HEK293T (cell line): ENCODE measurements around the gene CCDC43.
"Not testable (repeated sequence)": the region's sequence is repeated elsewhere in the genome, so short reads cannot be mapped to it uniquely, and the experiment has no call there.

Source experiments
- CTCF ChIA-PET: fragments of 350-600 bp; formaldehyde crosslinking; extraction: SDS; loops from one replicate; lab custom pipeline; 2021; ENCODE audit warnings: antibody characterized with exemption, inconsistent platforms; lab: Yijun Ruan, JAX
- POLR2A ChIA-PET: fragments of 350-600 bp; formaldehyde crosslinking; extraction: SDS; loops from one replicate; lab custom pipeline; 2020; ENCODE audit warnings: antibody characterized with exemption, inconsistent platforms; lab: Yijun Ruan, JAX
- DNase-seq: peaks from one replicate; pipeline ENCODE4 v3.0.0; 2012; ENCODE audit warnings: mixed read lengths; ENCODE audit errors: extremely low spot score
- ARNT ChIP-seq: fragments of 450-650 bp; IDR thresholded peaks from 2 replicates; pipeline ENCODE4 v1.6.1; 2017; ENCODE audit warnings: mild to moderate bottlenecking
- BHLHE40 ChIP-seq: fragments of 450-650 bp; IDR thresholded peaks from 2 replicates; pipeline ENCODE4 v1.6.1; 2016; ENCODE audit warnings: mild to moderate bottlenecking, moderate library complexity, borderline replicate concordance
- CTBP1 ChIP-seq: fragments of 450-650 bp; IDR thresholded peaks from 2 replicates; pipeline ENCODE4 v1.6.1; 2016; ENCODE audit warnings: borderline replicate concordance
- ELF4 ChIP-seq: fragments of 450-650 bp; IDR thresholded peaks from 2 replicates; pipeline ENCODE4 v1.6.1; 2017; ENCODE audit warnings: antibody characterized with exemption
- FOXA1 ChIP-seq: fragments of 450-650 bp; IDR thresholded peaks from 2 replicates; pipeline ENCODE4 v1.6.1; 2016; ENCODE audit warnings: mild to moderate bottlenecking
- FOXK2 ChIP-seq: fragments of 450-650 bp; IDR thresholded peaks from 2 replicates; pipeline ENCODE4 v1.6.1; 2016; ENCODE audit warnings: mild to moderate bottlenecking
- FOXM1 ChIP-seq: fragments of 450-650 bp; IDR thresholded peaks from 2 replicates; pipeline ENCODE4 v1.6.1; 2017; ENCODE audit warnings: mild to moderate bottlenecking, borderline replicate concordance
- HDGF ChIP-seq: fragments of 450-650 bp; IDR thresholded peaks from 2 replicates; pipeline ENCODE4 v1.6.1; 2017; ENCODE audit warnings: antibody characterized with exemption, borderline replicate concordance
- L3MBTL2 ChIP-seq: fragments of 450-650 bp; conservative IDR thresholded peaks from 2 replicates; pipeline ENCODE4 v1.6.1; 2016; ENCODE audit warnings: mild to moderate bottlenecking
- LEF1 ChIP-seq: fragments of 450-650 bp; IDR thresholded peaks from 2 replicates; pipeline ENCODE4 v1.6.1; 2017; ENCODE audit warnings: mild to moderate bottlenecking, borderline replicate concordance
- NFRKB ChIP-seq: fragments of 450-650 bp; IDR thresholded peaks from 2 replicates; pipeline ENCODE4 v1.6.1; 2016; ENCODE audit warnings: mild to moderate bottlenecking, moderate library complexity
- SP1 ChIP-seq: fragments of 450-650 bp; IDR thresholded peaks from 2 replicates; pipeline ENCODE4 v1.6.1; 2017
- SUZ12 ChIP-seq: fragments of 450-650 bp; IDR thresholded peaks from 2 replicates; pipeline ENCODE4 v1.6.1; 2016; ENCODE audit warnings: mild to moderate bottlenecking
- TARDBP ChIP-seq: fragments of 450-650 bp; IDR thresholded peaks from 2 replicates; pipeline ENCODE4 v1.6.1; 2016
- ZNF384 ChIP-seq: fragments of 450-650 bp; IDR thresholded peaks from 2 replicates; pipeline ENCODE4 v1.6.1; 2016
- TF ChIP-seq, protein P1 (sequence below): fragments of 450-650 bp; IDR thresholded peaks from 2 replicates; pipeline ENCODE4 v1.6.1; 2016

Gene CCDC43

GRCh38 chr17:44693609-44694008 is 4.0 kb upstream of the CCDC43 start:
- CTCF ChIA-PET = no interaction called here
- no peak for TF ChIP-seq ZNF384
- POLR2A ChIA-PET = no interaction called here
- DNase-seq = no peak

- DNase-seq = peak; percentile 23
- ChIA-PET POLR2A (interaction anchor here (1.2 to 4.9 kb wide), 2 partner anchors 17 to 21 kb away, joined by 4 to 59 read pairs; partner anchors contain the start of gene DBF4B), CTCF (interaction anchor here (0.7 to 1.6 kb wide), 5 partner anchors 10 to 320 kb away, joined by 3 to 4 read pairs (median 4); no protein-coding TSS in a partner anchor)
These were observed 1.2 kb upstream of the CCDC43 start for GRCh38 chr17:44690746-44691306.

DNA sequence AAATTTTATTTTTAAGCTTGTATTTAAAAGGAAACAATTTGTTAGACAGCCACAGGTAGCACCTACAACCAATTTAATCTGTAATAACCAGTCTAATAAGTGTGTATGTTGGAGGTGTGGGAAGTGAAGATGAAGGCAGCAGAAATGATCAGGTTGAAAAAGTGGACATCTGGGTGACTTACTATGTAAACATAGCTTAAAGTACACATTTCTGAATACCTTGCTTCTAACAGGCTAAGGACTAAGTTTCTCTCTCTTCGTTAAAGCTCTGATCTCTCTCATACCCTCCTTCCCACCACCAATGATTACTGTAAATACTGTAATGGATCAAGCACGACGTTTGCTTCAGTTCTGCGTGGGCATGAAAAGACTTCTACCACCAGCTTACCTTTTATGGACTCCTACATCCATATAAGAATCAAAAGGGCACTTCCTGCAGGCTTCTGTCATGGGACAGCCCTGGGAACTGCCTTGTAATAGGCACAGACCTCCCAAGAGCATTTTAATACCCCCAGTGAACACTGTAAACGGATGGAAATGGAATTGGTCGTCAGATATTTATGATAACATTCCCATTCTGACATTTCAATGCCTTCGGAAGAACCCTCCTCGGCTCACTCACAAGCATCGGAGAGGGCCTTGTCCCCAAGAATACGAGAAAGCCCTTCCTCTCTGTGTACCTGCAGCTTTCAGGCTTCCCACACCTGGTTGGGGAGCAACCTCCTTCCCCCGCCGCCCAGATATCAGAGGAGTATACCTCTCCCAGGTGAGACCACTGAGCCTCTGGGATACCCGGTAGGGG is 700 bp downstream of the CCDC43 start:
- no peak for DNase-seq
- CTCF ChIA-PET = interaction anchor here (0.6 to 1.2 kb wide), 3 partner anchors 15 to 302 kb away, joined by 3 read pairs; no protein-coding TSS in a partner anchor
- POLR2A ChIA-PET = interaction anchor here (0.7 to 4.9 kb wide), 5 partner anchors 19 to 469 kb away, joined by 3 to 59 read pairs (median 3); partner anchors contain the start of genes DBF4B and UBTF
- TF ChIP-seq NFRKB = no peak
- TF ChIP-seq, protein P1, sequence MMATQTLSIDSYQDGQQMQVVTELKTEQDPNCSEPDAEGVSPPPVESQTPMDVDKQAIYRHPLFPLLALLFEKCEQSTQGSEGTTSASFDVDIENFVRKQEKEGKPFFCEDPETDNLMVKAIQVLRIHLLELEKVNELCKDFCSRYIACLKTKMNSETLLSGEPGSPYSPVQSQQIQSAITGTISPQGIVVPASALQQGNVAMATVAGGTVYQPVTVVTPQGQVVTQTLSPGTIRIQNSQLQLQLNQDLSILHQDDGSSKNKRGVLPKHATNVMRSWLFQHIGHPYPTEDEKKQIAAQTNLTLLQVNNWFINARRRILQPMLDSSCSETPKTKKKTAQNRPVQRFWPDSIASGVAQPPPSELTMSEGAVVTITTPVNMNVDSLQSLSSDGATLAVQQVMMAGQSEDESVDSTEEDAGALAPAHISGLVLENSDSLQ = no peak
- TF ChIP-seq ZNF384 = no peak
- TF ChIP-seq BHLHE40 = no peak
- no peak for TF ChIP-seq SUZ12
- no peak for TF ChIP-seq CTBP1
- TF ChIP-seq SP1 = no peak
- TF ChIP-seq FOXA1 = no peak
- no peak for TF ChIP-seq FOXK2
- no peak for TF ChIP-seq LEF1
- TF ChIP-seq ARNT = no peak
- no peak for TF ChIP-seq L3MBTL2
- no peak for TF ChIP-seq HDGF
- TF ChIP-seq FOXM1 = no peak
- no peak for TF ChIP-seq ELF4
- TF ChIP-seq TARDBP = no peak

DNA sequence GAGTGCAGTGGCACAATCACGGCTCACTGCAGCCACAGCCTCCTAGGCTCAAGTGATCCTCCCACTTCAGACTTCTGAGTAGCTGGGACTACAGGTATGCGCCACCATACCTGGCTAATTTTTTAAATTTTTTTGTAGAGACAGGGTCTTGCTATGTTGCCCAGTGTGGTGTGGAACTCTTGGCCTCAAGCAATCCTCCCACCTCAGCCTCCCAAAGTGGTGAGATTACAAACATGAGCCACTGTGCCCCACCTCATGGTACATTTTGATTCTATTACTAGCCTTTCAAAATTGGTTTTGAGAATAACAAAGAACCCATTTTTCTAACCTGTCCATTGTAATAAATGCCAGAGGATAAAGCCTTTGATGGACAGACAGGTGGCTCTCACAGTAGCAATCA is 1.4 kb downstream of the CCDC43 start:
- DNase-seq = no peak
- TF ChIP-seq SUZ12 = no peak
- TF ChIP-seq ZNF384 = no peak
- no peak for TF ChIP-seq NFRKB
- ChIA-PET CTCF (interaction anchor here (1.2 kb wide), 1 partner anchor 155 kb away, joined by 3 read pairs; no protein-coding TSS in a partner anchor), POLR2A (interaction anchor here (0.7 to 4.9 kb wide), 4 partner anchors 18 to 468 kb away, joined by 3 to 59 read pairs (median 3); partner anchors contain the start of genes DBF4B and UBTF)

GRCh38 chr17:44687756-44688155 is 1.8 kb downstream of the CCDC43 start:
- TF ChIP-seq HDGF = no peak
- no peak for TF ChIP-seq L3MBTL2
- TF ChIP-seq, protein P1 = no peak
- no peak for TF ChIP-seq SP1
- no peak for TF ChIP-seq FOXM1
- no peak for TF ChIP-seq NFRKB
- no peak for TF ChIP-seq ZNF384
- no peak for TF ChIP-seq TARDBP
- no peak for TF ChIP-seq ELF4
- TF ChIP-seq LEF1 = no peak
- no peak for TF ChIP-seq BHLHE40
- no peak for TF ChIP-seq FOXK2
- TF ChIP-seq FOXA1 = no peak
- no peak for TF ChIP-seq ARNT
- TF ChIP-seq CTBP1 = no peak
- no peak for TF ChIP-seq SUZ12
- CTCF ChIA-PET = no interaction called here
- no peak for DNase-seq
- POLR2A ChIA-PET = interaction anchor here (1.2 kb wide), 1 partner anchor 164 kb away, joined by 3 read pairs; no protein-coding TSS in a partner anchor

GRCh38 chr17:44683303-44683702 is 6.3 kb downstream of the CCDC43 start:
- CTCF ChIA-PET, DNase-seq: not testable (repeated sequence)
- POLR2A ChIA-PET = interaction anchor here (1.2 kb wide), 1 partner anchor 25 kb away, joined by 3 read pairs; the partner anchor contains the start of gene DBF4B

DNA sequence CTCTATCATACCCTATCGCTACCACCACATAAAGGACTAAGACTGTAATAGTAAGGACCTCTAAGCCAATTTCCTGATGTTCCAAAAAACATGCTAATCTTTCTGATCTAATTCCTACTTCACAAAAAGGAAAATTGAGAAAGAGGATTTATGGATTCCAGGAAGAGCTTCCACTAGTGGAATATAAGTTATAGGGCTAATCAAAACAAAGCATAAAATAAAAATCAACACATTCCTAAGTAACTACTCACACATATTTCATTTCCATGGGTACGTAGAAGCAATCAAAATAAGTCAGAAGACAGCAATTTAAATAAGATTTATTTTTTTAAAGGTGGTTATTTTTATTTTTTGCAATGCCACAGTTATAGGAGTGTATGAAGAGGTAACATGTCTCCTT is 12.4 kb downstream of the CCDC43 start:
- TF ChIP-seq FOXM1 (no peak), NFRKB (no peak), ARNT (no peak), ELF4 (no peak), CTBP1 (no peak), BHLHE40 (no peak)
- no peak for DNase-seq
- ChIA-PET POLR2A (no interaction called here), CTCF (no interaction called here)
